Hypothalamus (tissue), 51 donors: ENCODE results near the gene KPNB1.
"Not testable (repeated sequence)": the region's sequence is repeated elsewhere in the genome, so short reads cannot be mapped to it uniquely, and the experiment has no call there.

Source experiments
- DNase-seq, 51 donors: peaks; one replicate each; lab custom pipeline; 2025; lab: John Stamatoyannopoulos, UW

KPNB1 gene

DNA sequence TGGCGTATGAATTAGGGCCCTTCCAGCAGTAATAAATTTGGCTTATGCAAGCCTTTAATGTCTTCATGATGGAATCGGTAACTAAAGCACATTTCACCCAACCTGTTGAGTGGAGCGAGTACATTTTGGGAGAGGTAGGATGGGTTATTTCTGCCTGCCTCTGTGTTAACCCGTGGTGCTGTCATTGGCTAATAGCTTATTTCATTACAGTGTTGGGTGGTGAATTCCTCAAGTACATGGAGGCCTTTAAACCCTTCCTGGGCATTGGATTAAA lies 26.4 kb downstream of the KPNB1 start:
- DNase-seq: no peak

GRCh38 chr17:47676510-47677165 lies 26.9 kb downstream of the KPNB1 start:
- DNase-seq: no peak

DNA sequence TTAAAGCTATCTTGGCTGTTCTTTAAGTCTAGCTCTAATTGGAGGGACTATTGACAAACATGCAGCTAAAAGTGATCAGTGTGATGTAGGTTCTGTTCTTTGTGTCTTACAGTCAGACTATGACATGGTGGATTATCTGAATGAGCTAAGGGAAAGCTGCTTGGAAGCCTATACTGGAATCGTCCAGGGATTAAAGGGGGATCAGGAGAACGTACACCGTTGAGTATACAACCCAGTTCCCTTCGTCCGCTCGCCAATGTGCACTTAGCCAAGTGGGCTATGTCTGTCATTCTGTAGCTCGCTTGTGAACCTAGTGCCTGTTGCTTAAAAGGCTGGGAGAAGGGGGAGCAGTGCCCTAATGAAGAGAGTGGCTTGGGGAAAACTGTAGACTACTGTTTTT lies 28.5 kb downstream of the KPNB1 start:
- no peak for DNase-seq

GRCh38 chr17:47682138-47682537 lies 32.4 kb downstream of the KPNB1 start:
- no peak for DNase-seq

DNA sequence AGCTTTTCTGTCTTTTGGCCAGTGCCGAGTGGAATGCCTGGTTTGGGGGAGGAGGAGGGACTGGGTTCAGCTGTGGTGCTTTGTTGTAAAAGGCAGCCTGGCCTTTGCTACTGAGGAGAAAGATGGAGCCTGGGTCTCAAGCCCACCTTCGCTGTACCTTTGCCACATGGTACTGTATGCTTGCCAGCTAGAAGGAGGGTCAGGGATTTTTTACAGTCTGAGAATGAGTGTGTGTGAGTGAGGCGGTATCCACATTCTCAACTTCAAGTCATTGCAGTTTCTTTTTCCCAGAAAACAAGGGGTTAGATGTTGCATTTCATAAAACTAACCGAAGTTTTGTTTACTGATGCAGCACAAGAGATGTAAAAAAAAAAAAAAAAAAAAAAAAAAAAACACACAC lies 33.0 kb downstream of the KPNB1 start:
- not testable (repeated sequence) for DNase-seq

DNA sequence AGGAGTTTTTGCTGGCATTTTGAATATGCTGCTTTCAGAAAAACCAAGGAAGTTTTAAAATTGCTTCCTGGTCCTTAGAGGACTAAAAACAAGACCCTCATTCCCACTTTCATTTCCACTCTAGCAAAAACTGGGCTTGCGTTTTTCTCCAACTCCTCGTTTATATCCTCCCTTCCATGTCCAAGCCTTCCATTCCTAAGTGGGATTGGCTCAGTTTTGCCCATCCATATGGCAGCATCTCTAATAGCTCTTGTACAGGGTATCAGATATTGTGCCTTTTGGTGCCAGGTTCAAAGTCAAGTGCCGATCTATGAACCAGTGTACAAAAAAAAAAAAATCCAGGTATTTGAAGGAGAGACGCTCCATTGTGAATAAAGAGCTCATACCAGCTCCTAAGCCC lies 34.3 kb downstream of the KPNB1 start:
- DNase-seq: no peak

DNA sequence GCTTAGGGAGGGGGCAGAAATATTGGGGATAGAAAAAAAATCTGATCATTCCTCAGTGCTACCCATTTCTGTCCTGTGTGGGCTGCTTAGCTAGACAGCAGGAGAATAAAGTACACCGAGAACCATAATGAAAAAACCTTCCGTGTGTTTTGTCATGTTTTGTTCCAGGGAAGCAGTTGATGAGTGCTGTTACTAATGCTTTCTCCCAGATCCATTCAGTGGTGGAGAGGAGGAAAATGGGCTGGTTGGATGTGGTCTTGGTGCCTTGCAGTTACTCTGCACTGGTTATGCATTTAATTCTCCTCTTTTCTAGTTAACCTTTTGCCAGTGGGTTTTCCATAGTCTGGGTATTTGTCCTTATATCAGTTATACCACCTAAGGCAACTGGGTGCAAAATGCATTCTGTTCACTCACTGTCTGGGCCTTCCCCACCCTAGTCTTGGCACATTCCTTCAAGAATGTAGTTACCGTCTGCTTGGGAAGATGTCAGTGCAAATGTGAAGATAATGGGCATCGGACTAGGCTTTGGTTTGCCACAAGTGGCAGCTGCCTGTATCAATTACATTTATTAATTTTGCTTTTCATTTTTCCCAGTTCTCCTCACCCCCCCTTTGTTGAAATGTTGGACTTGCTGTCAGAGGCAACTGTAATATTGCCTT lies 34.9 kb downstream of the KPNB1 start:
- no peak for DNase-seq

- DNase-seq: no peak
These were observed 36.0 kb downstream of the KPNB1 start for GRCh38 chr17:47685556-47686275.

- DNase-seq: no peak
These were observed 36.5 kb downstream of the KPNB1 start for GRCh38 chr17:47686276-47686635.

DNA sequence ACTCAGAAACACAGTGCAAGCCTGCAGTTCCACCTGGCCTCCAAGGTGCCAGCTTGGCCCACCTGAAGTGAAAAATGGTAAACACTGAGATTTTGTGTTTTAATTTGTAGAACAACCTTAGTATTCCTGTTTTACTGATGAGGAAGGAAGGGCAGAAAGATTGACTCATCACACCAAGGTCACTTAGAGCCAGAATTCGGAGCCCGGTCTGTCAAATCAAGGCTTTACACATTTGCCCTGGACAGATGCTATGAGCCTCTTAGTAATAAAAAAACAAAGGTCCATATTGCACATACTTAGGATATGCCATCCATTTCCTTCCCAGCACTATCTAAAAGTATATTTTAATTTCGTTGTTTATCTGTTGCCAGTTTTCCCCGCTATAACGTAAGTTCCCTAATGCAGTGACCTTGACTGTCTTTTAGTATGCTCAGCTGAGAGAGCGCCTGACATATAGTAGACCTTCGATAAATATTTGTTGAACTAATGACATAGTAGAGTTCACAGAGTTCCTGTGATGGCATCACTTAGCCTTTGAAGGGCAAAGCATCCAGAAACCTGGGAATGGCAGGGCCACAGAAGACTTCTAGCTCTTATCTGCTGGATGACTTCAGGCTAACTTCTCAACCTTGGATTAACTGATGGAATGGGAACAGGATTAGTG lies 37.1 kb downstream of the KPNB1 start:
- DNase-seq: no peak

GRCh38 chr17:47687328-47687690 lies 37.6 kb downstream of the KPNB1 start:
- DNase-seq: no peak

DNA sequence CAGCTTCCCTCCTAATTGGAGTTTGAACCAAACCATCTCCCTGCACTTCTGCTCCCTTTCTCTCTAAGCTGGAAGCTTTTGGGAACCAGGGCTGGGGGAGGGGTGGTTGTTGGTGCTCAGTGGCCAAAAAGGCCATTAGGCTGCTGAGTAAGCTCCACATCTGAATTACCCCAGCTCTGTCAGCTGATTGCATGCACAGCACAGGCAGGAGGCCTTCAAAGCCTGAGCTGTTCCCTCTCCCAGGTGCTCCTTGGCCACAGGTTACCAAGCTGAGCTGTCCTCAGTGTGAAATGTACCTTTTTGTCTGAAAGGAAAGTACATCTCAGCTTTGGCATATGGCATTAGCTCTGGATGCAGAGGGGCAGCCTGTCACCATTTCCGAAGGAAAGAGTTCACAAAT lies 38.0 kb downstream of the KPNB1 start:
- peak in 9 of 51 donors; percentile 6 to 45 (median 22) for DNase-seq

- DNase-seq: no peak
These were observed 40.4 kb downstream of the KPNB1 start for GRCh38 chr17:47690121-47690520.

GRCh38 chr17:47692137-47692894 lies 42.6 kb downstream of the KPNB1 start:
- no peak for DNase-seq

DNA sequence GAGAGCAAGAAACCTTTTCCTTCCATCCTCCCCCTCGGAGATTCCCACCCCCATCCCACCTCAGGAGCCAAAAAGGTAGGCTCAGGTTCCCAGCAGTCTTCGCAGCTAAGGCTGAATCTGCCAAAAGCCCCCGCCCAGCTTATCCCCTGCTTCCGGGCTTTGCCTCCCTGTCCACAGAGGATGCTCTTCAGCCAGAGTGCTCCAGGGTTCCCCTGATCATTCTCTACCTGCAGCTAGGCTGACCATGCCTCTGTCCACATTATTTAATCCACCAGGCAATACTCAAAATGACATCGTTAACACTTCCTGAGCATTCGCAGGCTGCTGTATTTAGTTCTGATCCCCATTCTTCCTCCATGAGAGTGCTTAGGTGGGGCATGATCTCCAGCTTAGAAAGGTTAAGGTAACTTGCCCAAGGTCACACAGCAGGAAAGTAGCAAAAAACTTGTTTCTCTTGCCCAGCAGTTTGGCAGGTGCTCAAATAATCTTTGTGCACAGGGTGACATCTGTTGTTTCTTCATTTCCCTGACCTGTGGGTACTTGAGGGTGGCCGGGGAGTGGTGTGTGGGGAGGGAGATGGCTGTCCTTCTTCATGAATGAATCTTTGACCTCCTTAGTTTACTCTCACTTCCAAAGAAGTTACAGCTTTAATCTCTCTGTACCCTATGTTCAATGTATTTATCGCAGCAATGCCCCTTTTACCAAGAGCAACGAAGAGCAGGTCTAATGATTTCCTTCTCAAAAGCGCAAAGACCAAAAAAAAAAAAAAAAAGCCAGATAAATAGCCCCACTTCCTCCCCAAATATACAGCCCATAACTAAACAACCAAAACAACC lies 43.4 kb downstream of the KPNB1 start:
- no peak for DNase-seq

DNA sequence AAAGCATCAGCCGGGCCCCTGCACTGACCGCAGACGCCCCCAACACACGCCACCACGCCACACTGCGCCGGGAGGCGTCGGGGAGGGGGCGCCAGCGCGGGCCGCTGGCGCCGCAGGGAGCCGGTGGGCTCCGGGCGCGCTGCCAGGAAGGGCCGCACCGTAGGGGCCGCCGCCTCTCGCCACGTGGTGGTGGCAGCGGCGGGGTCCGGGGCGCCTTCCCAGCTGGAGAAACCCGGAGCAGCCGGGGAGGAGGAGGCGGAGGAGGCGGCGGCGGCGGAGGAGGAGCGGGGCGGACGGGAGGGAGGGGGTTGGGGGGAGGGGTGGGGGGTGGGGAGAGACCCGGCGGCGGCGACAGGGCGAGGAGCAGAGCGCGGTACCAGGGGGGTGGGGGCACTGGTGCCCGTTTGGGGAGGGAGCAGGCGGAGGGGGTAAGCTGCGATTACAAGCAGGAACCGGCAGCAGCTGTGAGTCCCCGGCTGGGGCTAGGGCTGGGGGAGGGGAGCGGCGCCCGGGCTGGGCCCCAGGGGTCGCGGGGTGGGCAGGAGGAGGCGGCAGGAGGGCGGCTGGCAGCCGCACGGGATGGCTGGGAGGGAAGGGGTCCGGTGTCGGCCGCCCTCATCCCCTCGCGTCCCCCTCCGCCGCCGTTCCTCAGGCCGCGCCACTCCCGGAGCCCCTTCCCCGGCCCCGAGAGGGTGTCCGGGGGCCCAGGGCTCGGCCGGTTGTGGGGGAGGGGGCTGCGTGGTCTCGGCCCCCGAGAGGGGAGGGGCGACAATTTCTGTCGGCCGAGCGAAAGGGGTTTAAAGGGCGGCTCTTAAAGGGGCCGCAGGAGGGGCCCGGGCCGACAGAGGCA lies 44.2 kb downstream of the KPNB1 start, which contains the start of gene TBKBP1:
Gene TBKBP1 (plus strand): TSS at position 431 of the 850 bp plus-strand sequence. CDS start 1,952 bp downstream, outside the sequence.
- DNase-seq: peak in 26 of 51 donors; percentile 14 to 76 (median 48)

- peak in 33 of 51 donors; percentile 13 to 77 (median 48) for DNase-seq
These were observed 45.1 kb downstream of the KPNB1 start for GRCh38 chr17:47694581-47695428.
